Muscle of back (tissue), 11 donors: ENCODE data around the gene ZBTB8A. TPM values are rescaled to one million over a fixed set of nuclear protein-coding genes. Genes with fewer than 3 reads are reported as not detected.
"Not testable (repeated sequence)": the region's sequence is repeated elsewhere in the genome, so short reads cannot be mapped to it uniquely, and the experiment has no call there.

ENCODE experiments used
- DNase-seq, 3 donors: peaks; one replicate each; pipeline versions ENCODE4 v3.0.0 to v3.0.0-alpha.2; 2013
- polyA plus RNA-seq, 10 donors: library from polyadenylated mRNA; unstranded; fragments of 120-200 nt; gene quantifications; one replicate each; pipeline ENCODE4 v1.2.1, GENCODE V29; 2013; ENCODE audit not compliant: insufficient read length in 10 of 10

ZBTB8A gene
- polyA plus RNA-seq, 10 donors = 8.4 to 11.9 (median 10.4) TPM

DNA sequence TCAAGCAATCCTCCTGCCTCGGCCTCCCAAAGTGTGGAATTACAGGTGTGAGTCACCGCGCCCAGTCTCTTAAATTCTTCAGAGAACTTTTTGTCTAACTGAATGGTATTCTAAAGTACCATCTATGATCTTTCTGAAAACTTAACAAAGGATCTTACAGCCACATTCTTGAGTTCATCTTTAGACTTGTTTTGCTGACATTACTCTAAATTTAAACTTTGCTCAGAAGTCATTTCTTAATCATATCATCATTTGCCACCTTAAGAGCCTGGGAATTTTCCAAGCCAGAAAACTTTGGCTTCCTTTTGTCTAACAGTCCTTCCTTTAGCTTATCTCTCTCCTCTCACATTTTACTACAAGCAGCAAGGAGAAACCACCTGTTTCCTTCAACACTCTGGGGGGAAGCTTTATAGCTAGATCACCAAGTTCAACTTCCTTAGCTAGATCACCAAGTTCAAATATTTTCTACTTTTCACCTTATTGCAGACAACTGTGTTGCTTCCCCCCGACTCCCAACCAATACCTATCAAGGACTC is 5.4 kb upstream of the ZBTB8A start:
- no peak for DNase-seq

GRCh38 chr1:32536117-32536516 is 3.1 kb upstream of the ZBTB8A start:
- no peak for DNase-seq

GRCh38 chr1:32536764-32537163 is 2.5 kb upstream of the ZBTB8A start:
- no peak for DNase-seq

GRCh38 chr1:32539584-32540571 is 651 bp downstream of the ZBTB8A start:
- DNase-seq = peak; percentile 13 to 73 (median 35)

DNA sequence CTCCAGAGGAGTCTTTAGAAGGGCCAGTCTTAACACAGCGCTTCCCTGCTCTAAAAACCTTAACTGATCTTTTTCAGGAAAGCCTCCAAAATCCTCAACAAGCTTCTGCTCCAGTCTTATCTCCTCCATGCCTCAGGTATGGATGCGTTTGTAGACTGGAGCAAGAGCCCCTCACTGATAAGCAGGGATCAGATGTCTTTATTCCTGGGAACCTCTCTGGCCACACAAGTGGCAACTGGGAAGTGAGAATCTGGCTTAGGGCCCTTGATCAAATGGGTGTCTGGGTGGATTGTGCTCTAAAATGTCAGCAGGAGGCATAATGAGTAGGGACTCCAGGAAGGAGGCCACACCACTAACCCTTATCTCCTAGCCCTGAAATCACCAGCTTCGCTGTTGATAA is 1.4 kb downstream of the ZBTB8A start:
- peak in 1 of 3 donors; percentile 13 for DNase-seq

- DNase-seq = no peak
These were observed 1.9 kb downstream of the ZBTB8A start for GRCh38 chr1:32541064-32541566.

DNA sequence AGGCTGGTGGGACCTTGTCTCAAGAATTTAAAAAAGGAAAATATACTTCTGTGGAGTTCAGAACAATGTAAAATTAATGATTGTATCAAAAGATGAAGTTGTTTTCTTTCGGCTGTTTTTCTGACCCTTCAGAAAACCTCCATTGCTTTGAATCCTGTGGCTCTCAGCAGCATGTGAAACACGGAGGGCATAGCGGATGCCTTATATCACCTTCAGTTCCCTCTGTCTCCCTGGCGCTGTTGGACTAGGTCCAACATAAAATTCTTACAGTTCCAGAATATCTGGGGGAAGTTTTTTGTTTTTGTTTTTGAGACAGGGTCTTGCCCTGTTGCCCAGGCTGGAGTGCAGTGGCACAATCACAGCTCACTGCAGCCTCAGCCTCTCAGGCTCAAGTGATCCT is 7.4 kb downstream of the ZBTB8A start:
- DNase-seq = no peak

DNA sequence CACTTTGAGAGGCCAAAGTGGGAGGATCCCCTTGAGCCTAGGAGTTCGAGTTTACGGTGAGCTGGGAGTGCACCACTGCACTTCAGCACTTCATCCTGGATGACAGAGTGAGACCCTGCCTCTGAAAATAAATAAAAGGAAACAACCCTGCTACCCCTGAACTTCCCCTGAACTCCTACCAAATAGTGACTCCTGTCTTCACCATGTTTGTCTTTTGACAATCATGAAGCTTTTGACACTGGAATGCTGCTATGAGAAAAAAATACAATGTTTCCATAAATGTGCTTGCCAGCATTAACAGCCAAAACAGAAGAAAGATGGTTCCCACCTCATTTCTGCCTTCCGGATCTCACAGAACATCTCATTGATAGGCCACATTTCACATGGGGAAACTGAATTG is 10.4 kb downstream of the ZBTB8A start:
- DNase-seq = no peak

- no peak for DNase-seq
These were observed 15.1 kb downstream of the ZBTB8A start for GRCh38 chr1:32554288-32554687.

DNA sequence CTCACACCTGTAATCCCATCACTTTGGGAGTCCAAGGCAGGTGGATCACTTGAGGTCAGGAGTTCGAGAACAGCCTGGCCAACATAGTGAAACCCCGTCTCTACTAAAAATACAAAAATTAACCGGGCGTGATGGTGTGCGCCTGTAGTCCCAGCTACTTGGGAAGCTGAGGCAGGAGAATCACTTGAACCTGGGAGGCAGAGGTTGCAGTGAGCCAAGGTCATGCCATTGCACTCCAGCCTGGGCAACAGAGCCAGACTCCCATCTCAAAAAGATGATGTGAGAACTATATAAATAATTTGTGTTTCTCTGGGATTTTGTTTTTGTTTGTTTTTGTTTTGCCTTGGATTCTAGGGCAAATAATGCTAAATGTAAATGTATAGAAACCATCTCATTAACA is 17.8 kb downstream of the ZBTB8A start:
- not testable (repeated sequence) for DNase-seq

DNA sequence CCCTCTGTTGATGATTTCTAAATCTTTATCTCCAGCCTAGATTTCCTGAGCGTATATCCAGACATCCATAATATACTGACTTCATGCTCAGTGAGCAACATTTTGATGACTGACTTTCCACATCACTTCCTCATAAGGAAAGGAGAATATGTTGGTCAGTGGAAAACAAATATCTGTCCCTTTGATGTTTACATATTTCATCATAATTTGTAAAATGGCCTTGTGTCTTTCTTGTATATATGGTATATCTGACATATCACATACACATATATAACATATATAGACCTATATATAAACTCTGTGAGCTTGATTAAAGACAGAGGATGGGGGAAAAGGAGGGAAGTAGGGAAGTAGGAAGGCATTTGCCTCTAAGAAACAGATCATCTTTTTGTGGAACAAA is 18.6 kb downstream of the ZBTB8A start:
- DNase-seq = no peak

DNA sequence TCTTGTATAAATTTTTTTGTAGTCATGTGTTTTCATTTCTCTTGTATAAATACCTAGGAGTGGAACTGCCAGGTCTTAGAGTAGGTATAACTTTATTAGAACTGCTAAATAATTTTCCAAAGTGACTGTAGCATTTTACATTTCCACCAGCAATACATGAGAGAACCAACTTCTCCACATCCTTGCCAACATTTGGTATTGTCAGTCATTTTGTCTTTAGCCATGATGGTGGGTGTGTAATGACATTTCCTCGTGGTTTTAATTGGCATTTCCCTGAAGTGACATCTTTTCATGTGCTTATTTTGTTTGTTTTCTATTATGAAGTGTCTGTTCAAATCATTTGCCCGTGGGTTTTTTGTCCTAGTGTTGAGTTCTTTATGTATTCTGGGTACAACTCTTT is 29.7 kb downstream of the ZBTB8A start:
- no peak for DNase-seq

DNA sequence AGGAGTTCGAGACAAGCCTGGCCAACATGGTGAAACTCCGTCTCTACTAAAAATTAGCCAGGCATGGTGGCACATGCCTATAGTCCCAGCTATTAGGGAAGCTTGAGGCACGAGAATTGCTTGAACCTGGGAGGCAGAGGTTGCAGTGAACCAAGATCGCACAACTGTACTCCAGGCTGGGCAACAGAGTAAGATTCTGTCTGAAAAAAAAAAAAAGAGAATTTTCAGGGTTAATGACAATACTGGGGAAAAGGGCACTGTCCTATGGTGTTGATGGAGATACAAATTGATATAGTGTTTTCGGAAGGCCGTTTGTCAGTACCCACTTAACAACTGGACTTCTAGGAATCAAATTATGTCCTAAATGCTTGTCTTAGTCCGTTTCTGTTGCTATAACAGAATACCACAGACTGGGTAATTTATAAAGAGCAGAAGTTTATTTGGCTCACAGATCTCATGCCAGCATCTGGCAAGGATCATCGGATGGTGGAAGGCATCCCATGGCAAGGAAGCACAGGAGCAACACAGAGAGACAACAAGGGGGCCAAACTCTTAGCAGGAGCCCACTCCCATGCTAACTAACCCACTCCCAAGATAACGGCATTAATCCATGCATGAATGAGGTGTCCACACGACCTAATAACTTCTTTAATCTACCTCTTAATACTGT is 41.3 kb downstream of the ZBTB8A start:
- no peak for DNase-seq

GRCh38 chr1:32592943-32593342 is 53.7 kb downstream of the ZBTB8A start:
- DNase-seq = peak in 1 of 3 donors; percentile 7

- no peak for DNase-seq
These were observed 60.8 kb downstream of the ZBTB8A start for GRCh38 chr1:32600034-32600433.

DNA sequence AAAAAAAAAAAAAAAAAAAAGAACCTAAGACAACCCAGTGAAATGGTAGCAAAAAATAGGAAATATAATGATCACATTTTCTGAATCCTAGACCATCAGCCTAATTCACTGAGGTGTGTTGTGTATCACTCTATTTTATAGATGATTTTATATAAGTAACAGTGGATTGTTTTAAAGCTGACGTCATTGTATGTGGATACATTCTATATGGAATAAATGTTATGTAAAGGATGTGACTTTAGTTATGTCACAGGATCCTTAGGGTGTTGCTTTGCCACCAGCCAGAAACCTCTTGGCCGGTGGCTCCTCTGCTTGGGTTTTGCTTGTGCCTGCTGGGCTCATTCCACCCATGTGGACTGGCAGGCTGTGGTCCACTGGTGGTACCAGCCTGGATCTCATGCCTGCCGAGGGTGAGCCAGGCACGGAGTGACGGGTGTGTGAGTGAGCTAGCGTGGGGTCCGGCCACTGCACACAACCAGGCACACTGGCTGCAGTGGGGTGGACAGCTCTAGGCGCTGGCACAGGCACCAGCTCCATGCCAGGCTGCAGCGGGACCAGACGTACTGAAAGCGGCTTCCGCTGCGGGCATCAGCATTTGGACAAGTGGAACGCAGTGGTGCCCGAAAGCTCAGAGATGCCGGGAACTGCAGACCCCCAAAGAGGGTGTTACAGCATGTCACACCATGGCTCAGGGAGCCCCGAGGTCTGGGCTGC is 66.6 kb downstream of the ZBTB8A start:
- DNase-seq = no peak

DNA sequence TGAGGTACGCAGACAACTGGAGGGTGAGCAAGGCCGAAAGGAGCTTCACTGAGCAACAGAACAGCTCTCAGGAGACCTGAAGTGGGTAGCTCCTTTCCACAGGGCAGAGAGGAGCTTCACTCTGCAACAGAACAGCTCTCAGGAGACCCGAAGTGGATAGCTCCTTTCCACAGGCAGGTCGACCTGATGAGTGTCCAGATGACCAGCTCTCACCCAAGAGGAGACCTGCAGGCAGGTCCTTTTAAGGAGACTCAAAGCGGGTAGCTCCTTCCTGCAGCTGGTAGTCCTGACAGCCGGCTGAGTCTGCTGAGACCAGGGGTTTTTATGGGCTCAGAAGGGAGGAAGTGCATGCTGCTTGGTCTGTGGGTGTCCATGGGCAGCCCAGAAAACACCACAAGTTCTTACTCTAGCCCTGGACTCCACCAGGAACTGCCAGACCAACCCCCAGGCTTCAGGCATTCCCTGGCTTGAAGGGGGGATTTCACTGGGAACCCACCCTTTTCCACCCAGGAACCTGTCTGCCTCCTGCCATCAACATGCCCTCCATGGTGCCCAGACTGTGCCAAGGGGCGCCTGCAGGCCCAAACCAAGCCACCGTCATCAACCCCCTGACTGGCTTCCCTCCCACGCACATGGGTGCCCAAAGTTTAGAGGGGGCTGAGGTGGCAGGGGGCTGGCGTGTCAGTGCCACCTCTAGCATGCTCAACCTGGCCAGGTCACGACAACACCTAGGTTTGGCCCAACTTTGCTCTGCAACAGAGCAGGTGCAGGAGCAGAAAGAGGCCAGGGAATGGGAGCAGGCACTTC is 67.5 kb downstream of the ZBTB8A start:
- DNase-seq = no peak

DNA sequence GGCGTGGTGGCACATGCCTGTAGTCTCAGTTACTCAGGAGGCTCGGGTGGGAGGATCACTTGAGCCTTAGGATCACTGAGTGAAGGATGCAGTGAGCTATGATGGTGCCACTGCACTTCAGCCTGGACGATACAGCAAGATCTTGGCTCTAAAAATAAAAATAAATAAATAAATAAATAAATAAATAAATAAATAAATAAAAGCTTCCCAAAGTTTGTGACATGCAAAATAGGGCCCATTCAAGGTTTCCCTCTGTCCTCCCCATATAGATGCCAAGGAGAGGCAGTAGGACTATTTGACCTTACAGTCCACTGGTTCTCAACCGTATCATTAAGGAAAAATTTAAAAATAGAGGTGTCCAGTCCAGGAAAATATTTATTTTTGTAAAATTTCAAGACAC is 70.0 kb downstream of the ZBTB8A start:
- no peak for DNase-seq

DNA sequence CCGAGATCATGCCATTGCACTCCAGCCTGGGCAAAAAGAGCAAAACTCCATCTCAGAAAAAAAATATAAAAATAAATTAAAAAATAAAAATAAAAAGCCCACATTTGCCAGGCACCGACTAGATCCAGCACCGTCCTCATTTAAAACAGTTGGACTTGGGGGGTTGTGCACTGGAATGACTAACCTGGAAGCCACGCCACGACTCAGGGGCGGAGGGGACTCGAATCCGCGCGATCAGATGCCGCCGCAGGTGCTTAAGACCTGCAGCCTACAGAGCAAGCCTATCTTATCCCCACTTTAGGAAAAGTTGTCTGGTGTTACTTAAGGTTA is 72.6 kb downstream of the ZBTB8A start:
- DNase-seq = no peak

- DNase-seq = peak; percentile 19 to 63 (median 48)
These were observed 73.1 kb downstream of the ZBTB8A start for GRCh38 chr1:32612189-32612881.

DNA sequence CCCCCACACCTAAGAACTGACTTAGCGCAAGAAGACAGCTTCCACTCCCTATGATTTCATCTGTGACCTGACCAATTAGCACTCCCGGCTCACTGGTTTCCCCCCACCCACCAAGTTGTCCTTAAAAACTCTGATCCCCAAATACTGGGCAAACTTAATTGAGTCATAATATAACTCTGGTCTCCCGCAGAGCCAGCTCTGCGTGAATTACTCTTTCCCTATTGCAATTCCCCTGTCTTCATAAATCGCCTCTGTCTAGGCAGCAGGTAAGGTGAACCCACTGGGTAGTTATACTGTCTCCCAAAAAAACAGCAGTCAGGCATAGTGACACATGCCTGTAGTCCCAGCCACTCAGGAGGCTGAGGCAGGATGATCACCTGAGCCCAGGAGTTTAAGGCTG is 74.2 kb downstream of the ZBTB8A start:
- DNase-seq = no peak
